ENCODE measurements around the gene USP13. TPM values are rescaled to one million over a fixed set of nuclear protein-coding genes. Genes with fewer than 3 reads are reported as not detected.

Gene USP13
- total and polyA plus RNA-seq, 4 donors: 2.4 to 7.3 (median 4.2) TPM

DNA sequence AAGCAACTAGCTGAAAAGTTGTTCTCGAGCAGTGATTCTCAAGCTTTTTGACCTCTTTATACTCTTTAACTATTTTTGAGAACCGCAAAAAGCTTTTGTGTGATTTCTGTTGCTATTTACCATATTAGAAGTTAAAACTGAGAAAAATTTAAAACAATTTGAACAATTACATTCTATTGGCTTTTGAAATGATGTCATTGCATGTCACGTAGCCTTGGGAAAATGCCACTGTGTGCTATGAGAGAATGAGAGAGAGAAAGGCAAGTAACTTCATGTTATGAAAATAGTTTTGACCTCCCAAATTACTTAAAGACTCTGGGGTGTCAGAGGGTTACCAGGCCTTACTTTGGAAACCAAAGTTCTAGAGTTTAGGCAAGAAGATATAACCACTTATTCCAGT, 8.0 kb downstream of the USP13 start:
- H3K27me3 ChIP-seq (ENCODE audit: control insufficient read depth in 4 of 4, insufficient read depth in 4 of 4, low read length in 3 of 4): no peaks in the 10 kb centered on the region
- no peak for TF ChIP-seq YY1 (IDR thresholded peaks at IDR 0.05)
- TF ChIP-seq, protein P1, sequence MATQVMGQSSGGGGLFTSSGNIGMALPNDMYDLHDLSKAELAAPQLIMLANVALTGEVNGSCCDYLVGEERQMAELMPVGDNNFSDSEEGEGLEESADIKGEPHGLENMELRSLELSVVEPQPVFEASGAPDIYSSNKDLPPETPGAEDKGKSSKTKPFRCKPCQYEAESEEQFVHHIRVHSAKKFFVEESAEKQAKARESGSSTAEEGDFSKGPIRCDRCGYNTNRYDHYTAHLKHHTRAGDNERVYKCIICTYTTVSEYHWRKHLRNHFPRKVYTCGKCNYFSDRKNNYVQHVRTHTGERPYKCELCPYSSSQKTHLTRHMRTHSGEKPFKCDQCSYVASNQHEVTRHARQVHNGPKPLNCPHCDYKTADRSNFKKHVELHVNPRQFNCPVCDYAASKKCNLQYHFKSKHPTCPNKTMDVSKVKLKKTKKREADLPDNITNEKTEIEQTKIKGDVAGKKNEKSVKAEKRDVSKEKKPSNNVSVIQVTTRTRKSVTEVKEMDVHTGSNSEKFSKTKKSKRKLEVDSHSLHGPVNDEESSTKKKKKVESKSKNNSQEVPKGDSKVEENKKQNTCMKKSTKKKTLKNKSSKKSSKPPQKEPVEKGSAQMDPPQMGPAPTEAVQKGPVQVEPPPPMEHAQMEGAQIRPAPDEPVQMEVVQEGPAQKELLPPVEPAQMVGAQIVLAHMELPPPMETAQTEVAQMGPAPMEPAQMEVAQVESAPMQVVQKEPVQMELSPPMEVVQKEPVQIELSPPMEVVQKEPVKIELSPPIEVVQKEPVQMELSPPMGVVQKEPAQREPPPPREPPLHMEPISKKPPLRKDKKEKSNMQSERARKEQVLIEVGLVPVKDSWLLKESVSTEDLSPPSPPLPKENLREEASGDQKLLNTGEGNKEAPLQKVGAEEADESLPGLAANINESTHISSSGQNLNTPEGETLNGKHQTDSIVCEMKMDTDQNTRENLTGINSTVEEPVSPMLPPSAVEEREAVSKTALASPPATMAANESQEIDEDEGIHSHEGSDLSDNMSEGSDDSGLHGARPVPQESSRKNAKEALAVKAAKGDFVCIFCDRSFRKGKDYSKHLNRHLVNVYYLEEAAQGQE (IDR thresholded peaks at IDR 0.05): no peak
- TF ChIP-seq FOXA1 (IDR thresholded peaks at IDR 0.05): no peak
- TF ChIP-seq HNF4A (conservative IDR thresholded peaks at IDR 0.05): no peak
- TF ChIP-seq, protein P2, sequence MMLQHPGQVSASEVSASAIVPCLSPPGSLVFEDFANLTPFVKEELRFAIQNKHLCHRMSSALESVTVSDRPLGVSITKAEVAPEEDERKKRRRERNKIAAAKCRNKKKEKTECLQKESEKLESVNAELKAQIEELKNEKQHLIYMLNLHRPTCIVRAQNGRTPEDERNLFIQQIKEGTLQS (IDR thresholded peaks at IDR 0.05): no peak
- no peaks in the 10 kb centered on the region for H3K9me3 ChIP-seq (ENCODE audit: control insufficient read depth in 4 of 4, low read length in 3 of 4)
- H3K27ac ChIP-seq (ENCODE audit: low read depth in 1 of 2, low read length in 2 of 2): no peak overlapping the region
- no peaks in the 10 kb centered on the region for H3K4me1 ChIP-seq (ENCODE audit: control insufficient read depth in 4 of 4, insufficient read depth in 4 of 4, low read length in 3 of 4)
- no peak for DNase-seq (ENCODE audit: low spot score)
- no peak overlapping the region for H3K4me3 ChIP-seq (ENCODE audit: low read depth in 1 of 3, low read length in 3 of 3)
- H3K36me3 ChIP-seq (ENCODE audit: control insufficient read depth in 4 of 4, insufficient read depth in 3 of 4, low read depth in 1 of 4, low read length in 3 of 4): no peaks in the 10 kb centered on the region
- 94% methylated on average over 3 of the region's 3 CpGs for WGBS
- no peak overlapping the region for H3K9ac ChIP-seq (ENCODE audit: low read depth in 1 of 2, low read length in 2 of 2)

GRCh38 chr3:179661777-179662176, 8.9 kb downstream of the USP13 start:
- H3K9ac ChIP-seq (ENCODE audit: low read depth in 1 of 2, low read length in 2 of 2): no peak overlapping the region
- WGBS: 90% methylated on average over 4 of the region's 4 CpGs

More at GRCh38 chr3:179661777-179662176, 8.9 kb downstream of the USP13 start:
- Histone ChIP-seq H3K27me3 (ENCODE audit: control insufficient read depth in 4 of 4, insufficient read depth in 4 of 4, low read length in 3 of 4) (no peaks in the 10 kb centered on the region), H3K9me3 (ENCODE audit: control insufficient read depth in 4 of 4, low read length in 3 of 4) (no peaks in the 10 kb centered on the region), H3K4me1 (ENCODE audit: control insufficient read depth in 4 of 4, insufficient read depth in 4 of 4, low read length in 3 of 4) (no peaks in the 10 kb centered on the region), H3K4me3 (ENCODE audit: low read depth in 1 of 3, low read length in 3 of 3) (no peak overlapping the region), H3K36me3 (ENCODE audit: control insufficient read depth in 4 of 4, insufficient read depth in 3 of 4, low read depth in 1 of 4, low read length in 3 of 4) (no peaks in the 10 kb centered on the region), H3K27ac (ENCODE audit: low read depth in 1 of 2, low read length in 2 of 2) (no peak overlapping the region)
- TF ChIP-seq HNF4A (conservative IDR thresholded peaks at IDR 0.05): no peak
- no peak for TF ChIP-seq FOXA2 (IDR thresholded peaks at IDR 0.05)
- TF ChIP-seq NR2F2 (IDR thresholded peaks at IDR 0.05): no peak
- no peak for TF ChIP-seq YY1 (IDR thresholded peaks at IDR 0.05)
- TF ChIP-seq, protein P1 (IDR thresholded peaks at IDR 0.05): no peak
- TF ChIP-seq JUND (IDR thresholded peaks at IDR 0.05): no peak
- no peak for TF ChIP-seq TAF1 (conservative IDR thresholded peaks at IDR 0.05)
- TF ChIP-seq FOXA1 (IDR thresholded peaks at IDR 0.05): no peak
- TF ChIP-seq, protein P3, sequence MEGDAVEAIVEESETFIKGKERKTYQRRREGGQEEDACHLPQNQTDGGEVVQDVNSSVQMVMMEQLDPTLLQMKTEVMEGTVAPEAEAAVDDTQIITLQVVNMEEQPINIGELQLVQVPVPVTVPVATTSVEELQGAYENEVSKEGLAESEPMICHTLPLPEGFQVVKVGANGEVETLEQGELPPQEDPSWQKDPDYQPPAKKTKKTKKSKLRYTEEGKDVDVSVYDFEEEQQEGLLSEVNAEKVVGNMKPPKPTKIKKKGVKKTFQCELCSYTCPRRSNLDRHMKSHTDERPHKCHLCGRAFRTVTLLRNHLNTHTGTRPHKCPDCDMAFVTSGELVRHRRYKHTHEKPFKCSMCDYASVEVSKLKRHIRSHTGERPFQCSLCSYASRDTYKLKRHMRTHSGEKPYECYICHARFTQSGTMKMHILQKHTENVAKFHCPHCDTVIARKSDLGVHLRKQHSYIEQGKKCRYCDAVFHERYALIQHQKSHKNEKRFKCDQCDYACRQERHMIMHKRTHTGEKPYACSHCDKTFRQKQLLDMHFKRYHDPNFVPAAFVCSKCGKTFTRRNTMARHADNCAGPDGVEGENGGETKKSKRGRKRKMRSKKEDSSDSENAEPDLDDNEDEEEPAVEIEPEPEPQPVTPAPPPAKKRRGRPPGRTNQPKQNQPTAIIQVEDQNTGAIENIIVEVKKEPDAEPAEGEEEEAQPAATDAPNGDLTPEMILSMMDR (IDR thresholded peaks at IDR 0.05; ENCODE audit: low read depth, low read length, missing input control): no peak
- TF ChIP-seq RXRA (IDR thresholded peaks at IDR 0.05): no peak
- TF ChIP-seq, protein P2 (IDR thresholded peaks at IDR 0.05): no peak
- DNase-seq (ENCODE audit: low spot score): no peak
